Lung microvascular endothelial cell (primary cell): ENCODE data around the gene PAX5. TPM values are rescaled to one million over a fixed set of nuclear protein-coding genes. Genes with fewer than 3 reads are reported as not detected.

Source experiments
- DNase-seq, 2 donors: peaks; one replicate each; pipeline versions ENCODE4 v3.0.0 to v3.0.0-alpha.2; 2010; ENCODE audit warnings: low read depth in 2 of 2
- total RNA-seq: library from RNA; depleted of rRNA; stranded (reverse); fragments of >200 nt; gene quantifications from 2 replicates; pipeline ENCODE4 v1.2.1, GENCODE V29; 2014

The PAX5 gene
- total RNA-seq, 1 donor from 2014 or later: not detected

DNA sequence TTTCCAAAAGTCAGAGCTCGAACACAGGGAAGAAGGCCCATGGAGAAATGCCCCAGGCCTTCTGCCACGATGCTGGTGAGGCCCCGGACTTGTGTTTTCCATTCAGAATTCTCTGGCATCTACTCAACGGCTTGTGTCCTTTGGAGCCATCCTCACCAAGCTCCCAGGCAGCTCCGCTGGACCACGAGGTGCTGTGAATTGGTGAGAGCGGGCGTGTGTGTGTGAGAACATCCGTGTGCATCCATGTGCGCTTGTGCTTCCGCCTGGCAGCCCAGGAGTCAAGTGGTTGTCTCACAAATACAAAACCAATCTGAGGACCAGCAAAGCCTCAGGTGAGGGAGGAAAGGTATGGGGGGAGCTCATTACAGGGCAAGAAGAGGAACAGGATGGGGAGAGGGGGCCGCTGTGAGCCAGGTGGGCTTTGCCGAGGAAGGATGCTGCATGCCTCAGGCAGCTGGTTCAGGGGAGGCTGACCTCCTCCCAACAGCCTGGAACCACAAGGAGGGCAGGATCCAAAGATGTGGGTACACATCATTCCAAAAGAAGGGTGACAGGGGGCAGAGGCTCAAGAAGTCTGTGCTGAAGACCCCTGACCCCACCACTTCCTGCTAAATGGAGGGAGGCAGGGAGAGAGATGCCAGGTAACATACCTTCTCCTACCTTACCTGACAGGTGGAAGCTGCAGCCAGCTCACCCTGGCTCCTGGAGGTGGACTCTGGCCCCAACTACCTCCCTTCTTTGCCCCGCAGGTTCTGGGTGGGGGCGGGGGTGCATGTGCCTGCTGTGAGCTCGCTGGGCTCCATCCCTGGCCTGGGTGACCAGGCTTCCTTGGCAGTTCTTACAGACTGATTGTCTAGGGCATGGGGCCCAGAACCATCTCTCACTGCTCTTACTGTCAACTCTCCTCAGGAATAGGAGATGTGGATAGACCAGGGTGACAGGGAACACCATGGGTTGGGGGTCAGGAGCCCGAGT, 196.3 kb downstream of the PAX5 start:
- no peak for DNase-seq

- DNase-seq: no peak
Observed at GRCh38 chr9:36836486-36836885, 197.6 kb downstream of the PAX5 start.

DNA sequence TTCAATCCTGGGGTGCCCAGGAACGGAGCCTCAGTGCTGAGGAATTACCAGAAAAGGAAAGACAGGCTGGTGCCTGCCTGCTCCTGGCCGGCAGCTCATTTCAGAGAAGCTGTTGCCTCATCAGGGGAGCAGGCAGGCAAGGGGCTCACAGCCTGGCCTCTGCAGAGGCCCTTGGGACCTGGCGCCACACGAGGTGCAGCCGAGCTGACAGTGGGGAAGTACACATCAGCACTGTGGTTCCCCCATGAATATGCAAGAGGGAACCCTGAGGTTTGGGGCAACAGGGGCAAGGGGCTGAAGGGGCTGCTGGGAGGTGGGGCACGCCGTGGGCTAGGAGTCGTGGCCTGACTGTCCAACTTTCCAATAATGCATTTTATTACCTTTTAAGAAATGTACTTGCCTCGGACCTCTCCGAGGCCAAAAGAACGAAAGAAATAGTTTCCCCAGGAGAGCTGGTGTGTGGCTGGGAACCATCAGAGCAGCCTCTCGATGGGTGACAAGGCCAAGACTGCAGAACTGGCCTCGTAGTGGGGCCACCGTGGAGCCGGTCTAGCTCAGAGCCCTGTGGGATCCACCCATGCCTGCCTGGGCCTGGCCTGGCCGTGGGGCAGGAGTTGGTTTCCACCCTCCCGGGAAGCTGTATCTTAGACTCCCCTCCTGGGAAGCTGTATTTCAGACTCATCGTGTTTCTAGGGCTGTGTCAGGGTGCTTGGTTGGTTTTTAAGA, 198.6 kb downstream of the PAX5 start:
- DNase-seq: no peak

DNA sequence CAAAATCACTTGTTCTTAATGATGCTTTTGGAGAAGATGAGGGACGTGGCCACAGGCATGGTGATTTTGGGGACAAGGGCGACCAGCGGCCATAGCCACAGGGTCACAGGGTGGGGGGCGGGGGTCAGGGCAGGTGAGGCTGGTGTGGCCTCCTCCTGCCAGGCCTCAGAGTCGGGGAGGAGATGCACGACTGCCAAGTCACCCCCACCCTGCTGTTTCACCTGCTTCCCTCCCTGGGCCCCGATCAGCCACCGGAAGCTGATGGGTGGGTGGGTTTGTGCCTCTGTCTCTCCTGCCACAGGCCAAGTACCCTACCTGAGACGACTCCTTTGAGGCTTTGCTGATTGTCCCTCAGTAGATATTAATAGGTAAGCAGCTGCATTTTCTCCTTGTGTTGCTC, 199.3 kb downstream of the PAX5 start:
- DNase-seq: no peak

- no peak for DNase-seq
Observed at GRCh38 chr9:36833954-36834353, 200.1 kb downstream of the PAX5 start.

GRCh38 chr9:36832164-36832795, 201.8 kb downstream of the PAX5 start:
- DNase-seq: no peak

GRCh38 chr9:36831381-36832161, 202.5 kb downstream of the PAX5 start:
- no peak for DNase-seq

DNA sequence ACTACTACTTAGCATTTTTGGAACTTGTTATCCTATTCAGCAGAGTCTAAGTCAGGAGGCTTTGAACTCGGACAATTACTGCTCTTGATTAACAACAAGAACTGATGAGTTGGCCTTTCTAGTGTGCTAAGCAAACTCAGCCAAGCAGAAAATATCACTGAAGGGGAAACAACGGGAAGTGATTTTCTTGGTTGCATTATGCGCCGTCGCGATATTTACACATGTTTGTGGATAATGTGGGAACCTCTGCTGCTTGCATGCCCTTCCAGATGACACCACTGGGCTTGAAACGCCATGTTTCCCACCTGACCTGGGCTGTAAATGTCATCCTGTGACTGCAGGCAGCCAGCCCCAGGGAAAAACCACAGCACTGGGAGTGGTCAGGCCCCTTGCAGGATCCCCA, 205.5 kb downstream of the PAX5 start:
- no peak for DNase-seq

DNA sequence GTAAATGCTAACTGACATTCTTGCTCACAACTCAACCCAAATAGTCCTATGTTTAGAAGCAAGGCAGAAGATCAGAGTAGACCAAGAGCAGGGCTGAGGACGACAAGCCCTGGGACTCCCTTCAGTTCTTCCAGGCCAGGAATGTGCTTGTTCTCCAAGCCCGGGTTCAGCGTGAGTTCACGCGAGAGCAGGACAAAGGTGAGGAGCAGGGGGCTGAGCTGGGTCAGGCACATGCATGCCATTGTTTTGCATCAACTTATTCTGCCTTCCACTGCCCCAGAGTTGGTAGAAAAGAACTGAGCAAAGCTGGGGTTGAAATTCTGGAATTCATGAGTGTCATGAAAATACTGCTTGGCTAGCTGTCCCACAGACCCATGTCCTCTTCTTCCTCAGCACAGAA, 206.5 kb downstream of the PAX5 start:
- DNase-seq: no peak

- no peak for DNase-seq
Observed at GRCh38 chr9:36826581-36826980, 207.5 kb downstream of the PAX5 start.

DNA sequence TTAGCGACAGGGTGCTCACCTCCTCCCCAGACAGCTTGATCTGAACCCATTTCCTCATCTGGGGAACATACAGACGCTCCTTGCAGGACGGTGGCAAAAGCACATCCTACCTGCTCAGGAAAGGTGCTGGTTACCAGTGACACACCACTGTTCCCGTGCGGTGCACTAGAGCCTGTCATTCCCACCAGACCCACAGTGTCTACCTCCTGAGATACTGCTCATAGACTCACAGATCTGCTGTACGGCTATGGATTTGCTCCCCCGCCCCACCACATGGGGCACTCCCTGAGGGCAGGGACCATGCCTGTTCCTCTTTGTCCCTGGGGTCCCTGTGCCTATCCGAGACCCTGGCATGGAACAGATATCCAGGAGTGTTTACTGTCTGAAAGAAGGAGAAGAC, 208.9 kb downstream of the PAX5 start:
- no peak for DNase-seq

GRCh38 chr9:36823934-36824333, 210.1 kb downstream of the PAX5 start:
- DNase-seq: no peak

DNA sequence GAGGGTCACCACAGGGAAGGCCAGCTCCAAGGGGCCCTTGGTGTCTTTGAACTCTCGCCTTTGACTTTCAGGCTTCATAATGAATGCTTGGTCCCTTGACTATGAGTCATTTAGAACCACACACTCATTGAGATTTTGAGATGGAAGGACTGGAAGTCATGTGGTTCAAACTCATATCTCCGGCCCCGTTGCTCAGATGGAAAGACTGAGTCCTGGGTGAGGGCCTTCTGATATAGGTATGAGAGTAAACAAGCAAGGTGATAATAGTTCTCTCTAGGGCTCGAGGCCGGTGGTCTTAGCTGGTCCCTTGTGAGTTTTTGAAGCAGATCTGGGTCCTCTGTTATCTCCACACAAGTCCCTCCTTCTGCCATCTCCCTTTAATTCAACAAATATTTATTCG, 210.6 kb downstream of the PAX5 start:
- no peak for DNase-seq

- DNase-seq: no peak
Observed at GRCh38 chr9:36822201-36822600, 211.9 kb downstream of the PAX5 start.

- no peak for DNase-seq
Observed at GRCh38 chr9:36820392-36820861, 213.6 kb downstream of the PAX5 start.

DNA sequence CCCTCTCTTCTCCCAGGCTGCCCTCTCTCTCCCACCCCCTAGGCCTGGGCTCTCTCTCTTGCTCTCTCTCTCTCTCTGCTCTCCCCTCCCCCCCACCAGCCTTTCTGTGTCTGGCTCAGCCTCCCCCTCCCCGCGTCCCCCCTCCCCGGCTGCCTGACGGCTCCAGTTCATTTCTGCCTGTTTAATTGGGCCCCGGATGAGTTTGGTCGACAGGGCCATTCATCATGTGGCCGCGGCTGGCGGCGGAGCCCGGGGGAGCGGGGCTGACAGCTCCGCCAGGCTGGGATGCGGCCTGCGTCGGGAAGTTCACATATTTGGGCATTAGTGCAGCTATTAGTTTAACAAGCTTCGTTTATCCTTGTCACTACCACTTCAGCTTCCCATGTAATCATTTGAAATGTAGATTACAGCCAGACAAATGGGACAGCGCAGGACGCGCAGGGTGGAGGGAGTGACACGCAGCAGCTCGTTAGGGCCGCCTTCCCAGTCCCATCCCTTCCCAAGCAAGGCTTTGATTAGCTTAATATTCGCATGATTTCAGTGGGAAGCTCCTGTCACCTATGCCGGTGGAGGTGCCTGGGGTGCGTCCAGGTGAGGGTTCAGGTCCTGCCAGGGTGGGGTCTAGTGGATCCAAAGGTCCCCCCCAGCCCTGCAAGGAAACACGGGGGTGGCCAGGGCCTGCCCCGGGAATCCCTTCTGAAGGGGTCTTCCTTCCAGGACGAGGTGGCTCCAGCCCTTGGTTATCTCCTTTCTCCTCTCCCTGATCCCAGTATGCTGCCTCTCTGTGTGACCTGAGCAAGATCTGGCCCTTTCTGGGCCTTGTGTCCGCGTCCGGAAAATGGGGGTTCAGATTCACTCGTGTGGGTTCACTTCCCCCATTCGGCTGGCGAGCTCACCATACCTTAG, 214.8 kb downstream of the PAX5 start:
- no peak for DNase-seq

GRCh38 chr9:36818242-36818938, 215.7 kb downstream of the PAX5 start:
- peak in 1 of 2 donors; percentile 7 for DNase-seq

DNA sequence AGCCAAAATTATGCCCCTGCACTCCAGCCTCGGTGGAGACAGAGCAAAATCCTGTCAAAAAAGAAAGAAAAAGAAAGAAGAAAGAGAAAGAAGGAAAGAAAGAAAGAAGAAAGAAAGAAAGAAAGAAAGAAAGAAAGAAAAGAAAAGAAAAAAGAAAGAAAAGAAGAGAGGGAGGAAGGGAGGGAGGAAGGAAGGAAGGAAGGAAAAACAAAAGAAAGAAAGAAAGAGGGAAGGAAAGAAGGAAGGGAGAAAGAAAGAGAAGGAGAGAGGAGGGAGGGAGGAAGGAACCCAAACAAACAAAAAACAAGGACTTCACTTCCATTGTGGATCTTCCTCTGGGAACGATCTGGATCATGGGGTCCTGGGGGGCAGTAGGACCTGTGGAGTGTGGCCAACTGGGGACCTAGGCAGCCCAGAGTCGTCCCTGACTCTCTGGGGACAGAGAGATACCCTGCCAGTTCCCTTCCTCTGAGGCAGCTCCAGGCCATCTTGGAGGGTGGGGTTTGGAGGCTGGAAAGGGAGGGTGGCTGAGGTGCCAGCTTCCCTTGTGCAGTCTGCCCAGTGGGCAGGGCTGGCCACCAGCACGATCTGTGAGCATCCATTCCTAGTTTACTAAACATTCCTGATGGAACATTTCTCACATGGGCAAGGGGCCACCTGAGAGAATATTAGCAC, 216.8 kb downstream of the PAX5 start:
- no peak for DNase-seq

DNA sequence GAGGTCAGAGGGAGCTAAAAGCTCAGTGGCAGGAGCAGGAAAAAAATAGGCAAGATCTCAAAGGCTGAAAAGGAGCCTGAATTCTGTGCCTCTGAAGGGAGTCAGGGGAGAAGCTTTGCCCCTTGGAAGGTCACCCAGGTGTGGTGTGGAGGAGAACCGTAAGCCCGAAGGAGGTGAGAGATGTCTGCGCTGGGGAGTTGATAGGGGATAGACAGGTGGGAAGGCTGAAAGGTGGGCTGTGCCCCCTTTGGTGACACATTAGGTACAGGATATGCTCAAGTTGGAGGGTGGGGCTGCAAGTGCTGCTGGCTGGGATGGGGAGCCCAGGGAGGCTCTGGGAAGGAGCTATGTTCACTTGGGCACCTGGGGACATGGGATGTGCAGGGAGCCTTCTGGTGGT, 217.7 kb downstream of the PAX5 start:
- no peak for DNase-seq
